Activated CD4-positive, alpha-beta T cell treated with anti-CD3 and anti-CD28 coated beads, Interleukin-10, Interleukin-2, amounts not matched to agents 100 ng/mL and 50 ng/mL, durations not matched to agents 16 hours and 8 hours (primary cell): ENCODE data around the gene NAB1.
"Not testable (repeated sequence)": the region's sequence is repeated elsewhere in the genome, so short reads cannot be mapped to it uniquely, and the experiment has no call there.

ENCODE experiments used
- DNase-seq: peaks from one replicate; pipeline ENCODE4 v3.0.0-alpha.2; 2020

Gene NAB1, protein sequence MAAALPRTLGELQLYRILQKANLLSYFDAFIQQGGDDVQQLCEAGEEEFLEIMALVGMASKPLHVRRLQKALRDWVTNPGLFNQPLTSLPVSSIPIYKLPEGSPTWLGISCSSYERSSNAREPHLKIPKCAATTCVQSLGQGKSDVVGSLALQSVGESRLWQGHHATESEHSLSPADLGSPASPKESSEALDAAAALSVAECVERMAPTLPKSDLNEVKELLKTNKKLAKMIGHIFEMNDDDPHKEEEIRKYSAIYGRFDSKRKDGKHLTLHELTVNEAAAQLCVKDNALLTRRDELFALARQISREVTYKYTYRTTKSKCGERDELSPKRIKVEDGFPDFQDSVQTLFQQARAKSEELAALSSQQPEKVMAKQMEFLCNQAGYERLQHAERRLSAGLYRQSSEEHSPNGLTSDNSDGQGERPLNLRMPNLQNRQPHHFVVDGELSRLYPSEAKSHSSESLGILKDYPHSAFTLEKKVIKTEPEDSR

DNA sequence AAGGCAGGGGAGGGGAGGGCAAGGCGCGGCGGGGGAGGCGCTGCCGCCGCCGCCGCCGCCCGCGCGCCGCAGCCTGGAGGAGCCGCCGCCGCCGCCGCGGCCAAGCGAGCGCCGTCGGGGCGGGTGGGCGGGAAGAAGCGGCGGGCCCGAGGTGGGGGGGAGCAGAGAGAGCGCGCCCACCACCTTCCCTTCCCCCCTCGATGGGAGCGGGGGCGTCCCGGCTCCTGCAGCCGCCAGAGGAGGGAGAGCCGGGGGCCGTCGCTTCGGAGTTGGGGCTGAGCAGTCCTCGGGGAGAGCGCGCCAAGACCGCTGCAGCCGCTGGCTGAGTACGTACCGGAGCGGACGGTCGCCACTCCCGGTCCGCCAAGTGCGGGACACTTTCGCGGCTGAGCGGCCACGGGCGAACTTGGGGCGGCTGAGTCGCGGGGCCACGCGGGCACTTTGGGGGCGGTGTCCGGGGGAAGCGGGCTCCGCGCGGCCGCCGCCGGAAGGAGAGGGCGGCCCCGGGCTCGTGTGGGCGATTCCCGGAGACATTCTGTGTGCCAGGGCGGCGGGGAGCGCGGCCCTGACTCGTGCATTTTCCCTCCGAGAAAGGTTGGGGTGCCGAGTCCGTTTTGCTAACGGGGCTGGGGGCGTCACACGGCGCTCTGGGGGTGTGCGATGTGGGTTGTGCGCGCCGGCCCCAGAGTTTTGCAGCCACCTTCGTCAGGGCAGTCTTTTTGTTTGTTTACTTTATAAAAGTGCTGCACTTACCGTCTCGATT, at the start of gene NAB1:
TSS of gene NAB1 (plus strand) at position 49 of the 763 bp plus-strand sequence. CDS start 10,094 bp downstream, outside the sequence.
- DNase-seq, result peak; percentile 57

GRCh38 chr2:190599546-190600220, 49.2 kb upstream of the NAB1 start:
- no peak for DNase-seq

DNA sequence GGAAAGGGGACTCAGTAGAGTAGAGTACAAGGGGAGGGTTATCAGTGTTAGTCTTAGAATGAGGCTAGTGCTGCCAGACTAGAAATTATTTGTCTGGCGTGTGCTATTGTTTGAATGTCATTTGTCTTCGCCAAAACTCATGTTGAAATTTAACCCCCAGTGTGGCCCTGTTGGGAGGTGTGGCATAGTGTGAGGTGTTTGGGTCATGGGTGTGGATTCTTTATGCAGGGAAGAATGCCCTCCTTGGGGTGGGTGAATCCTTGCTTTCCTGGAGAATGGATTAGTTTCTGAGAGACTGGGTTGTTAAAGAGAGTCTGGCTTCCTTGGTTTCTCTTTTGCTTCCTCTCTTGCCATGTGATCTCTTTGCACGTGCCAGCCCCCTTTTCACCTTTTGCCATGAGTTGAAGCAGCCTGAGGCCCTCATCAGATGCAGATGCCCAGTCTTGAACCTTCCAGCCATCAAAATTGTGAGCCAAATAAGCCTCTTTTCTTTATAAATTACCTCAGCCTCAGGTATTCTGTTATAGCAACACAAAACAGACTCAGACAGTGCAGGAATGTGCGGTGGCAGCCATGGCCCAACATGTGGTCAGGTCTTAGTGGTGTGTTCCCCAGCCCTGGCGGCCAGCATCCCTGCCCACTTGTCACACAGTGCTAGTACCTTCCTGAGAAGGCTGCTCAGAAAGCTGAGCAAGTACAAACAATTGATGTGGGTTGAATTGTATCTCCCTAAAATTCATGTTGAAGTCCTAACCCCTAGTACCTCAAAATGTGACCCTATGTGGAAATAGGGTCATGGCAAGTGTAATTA, 48.4 kb upstream of the NAB1 start:
- no peak for DNase-seq

DNA sequence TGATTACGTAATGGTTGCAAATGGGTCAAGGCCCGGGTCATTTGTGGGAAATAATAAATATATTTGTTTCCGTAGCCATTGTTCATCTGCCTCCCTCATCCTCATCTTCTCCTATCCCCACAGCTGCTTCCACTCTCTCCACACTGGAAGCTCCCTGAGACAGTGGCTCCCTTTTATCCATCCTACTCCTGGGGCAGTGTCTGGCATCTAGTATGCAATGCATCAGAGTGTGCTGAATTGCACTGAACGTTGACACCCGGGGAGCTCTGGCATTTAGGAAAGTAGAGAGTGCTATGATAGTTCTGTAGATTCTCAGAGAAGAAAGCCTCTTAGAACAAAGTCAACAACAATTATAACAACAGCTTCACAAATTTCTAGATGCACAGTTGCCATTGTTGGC, 45.5 kb upstream of the NAB1 start:
- no peak for DNase-seq

- DNase-seq, result no peak
Measured at GRCh38 chr2:190607014-190607597, 41.8 kb upstream of the NAB1 start.

DNA sequence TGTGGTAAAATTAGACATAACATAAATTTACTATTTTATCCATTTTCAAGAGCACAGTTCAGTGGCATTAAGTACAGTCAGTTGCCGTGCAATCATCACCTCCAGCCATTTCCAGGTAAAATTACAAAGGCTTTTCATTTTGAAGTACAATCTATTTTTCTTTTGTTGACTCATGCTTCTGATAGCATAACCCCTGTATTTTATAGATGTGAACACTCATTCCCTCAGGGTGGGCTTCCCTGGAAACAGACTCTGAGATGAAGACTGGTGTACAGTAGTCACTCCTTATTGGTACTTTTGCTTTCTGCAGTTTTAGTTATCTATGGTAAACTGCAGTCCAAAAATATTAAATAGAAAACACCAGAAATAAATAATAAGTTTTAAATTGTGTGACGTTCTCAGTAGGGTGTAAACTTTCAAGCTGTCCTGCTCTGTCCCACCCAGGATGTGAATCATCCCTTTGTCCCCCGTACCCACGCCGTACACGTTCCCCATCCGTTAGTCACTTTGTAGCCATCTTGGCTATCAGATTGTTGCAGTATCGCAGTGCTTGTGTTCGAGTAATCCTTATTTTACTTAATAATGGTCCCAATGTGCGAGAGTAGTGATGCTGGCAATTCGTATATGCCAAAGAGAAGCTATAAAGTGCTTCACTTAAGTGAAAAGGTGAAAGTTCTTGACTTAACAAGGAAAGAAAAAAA, 41.1 kb upstream of the NAB1 start:
- no peak for DNase-seq

- DNase-seq, result not testable (repeated sequence)
Measured at GRCh38 chr2:190608863-190609262, 40.0 kb upstream of the NAB1 start.

GRCh38 chr2:190609397-190609796, 39.5 kb upstream of the NAB1 start:
- DNase-seq, result not testable (repeated sequence)

GRCh38 chr2:190610528-190610927, 38.4 kb upstream of the NAB1 start:
- DNase-seq, result not testable (repeated sequence)

DNA sequence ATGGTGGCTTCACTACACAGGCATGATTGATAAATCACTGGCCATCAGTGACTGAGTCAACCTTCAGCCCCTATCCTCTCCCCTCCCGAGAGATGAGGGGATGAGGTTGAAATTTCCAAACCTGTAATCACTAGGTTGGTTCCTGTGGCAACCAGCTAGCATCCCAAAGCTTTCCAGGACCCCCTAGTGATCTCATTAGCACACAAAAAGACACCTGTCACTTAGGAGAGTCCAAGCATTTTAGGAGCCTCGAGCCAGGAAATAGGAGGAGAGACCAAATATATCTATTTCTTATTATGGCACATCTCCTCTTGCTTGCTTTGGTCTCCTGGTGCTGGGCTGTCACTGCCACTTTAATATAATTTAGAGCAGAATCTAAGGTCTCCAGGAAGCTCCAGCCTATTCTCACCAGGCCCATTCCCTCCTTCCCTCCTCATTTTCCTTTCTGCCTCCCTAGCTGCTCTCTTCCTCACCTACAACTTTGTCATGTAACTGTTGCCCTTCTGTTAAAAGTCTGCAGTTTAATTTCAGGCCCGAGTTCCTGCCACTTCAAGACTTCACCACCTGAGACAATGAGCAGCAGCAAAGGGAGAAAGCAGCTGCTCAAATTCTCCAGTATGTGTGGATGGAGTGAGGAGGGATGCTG, 33.2 kb upstream of the NAB1 start:
- DNase-seq, result no peak

DNA sequence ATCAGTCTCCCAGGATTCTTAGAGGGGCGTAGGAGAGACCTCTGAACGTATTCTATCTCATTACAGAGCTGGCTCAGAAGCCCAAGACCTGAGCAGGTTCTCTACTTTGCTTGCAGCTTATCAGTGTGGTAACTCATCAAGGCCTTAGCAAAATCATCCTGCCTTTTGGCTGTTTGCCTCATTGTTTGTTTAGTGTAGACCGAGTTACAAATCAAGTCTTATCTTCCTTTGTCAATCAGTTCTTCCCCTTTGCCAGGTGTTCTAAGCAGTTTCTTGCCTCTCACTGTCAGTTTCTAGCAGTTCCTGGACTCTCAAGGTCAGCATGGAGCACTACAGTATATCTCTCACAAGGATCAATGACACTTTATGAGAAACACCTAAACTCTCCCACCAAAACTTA, 30.9 kb upstream of the NAB1 start:
- DNase-seq, result no peak

DNA sequence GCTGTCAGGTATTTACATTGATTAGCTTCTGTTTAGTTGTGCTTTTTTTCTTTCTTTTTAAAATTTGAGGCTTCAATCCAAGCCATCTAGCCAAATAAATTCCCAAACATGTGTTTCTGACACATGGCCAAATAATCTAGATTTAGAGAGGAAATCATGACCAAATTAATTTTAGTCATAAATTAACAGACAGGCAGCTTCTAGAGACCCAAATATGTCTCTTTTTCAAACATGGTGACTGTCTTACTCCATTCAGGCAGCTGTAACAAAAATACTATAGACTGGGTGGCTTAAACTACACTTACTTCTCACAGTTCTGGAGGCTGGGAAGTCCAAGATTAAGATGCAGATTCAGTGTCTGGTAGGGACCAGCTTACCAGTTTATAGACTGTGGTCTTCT, 23.2 kb upstream of the NAB1 start:
- no peak for DNase-seq

GRCh38 chr2:190626641-190627210, 22.2 kb upstream of the NAB1 start:
- no peak for DNase-seq

DNA sequence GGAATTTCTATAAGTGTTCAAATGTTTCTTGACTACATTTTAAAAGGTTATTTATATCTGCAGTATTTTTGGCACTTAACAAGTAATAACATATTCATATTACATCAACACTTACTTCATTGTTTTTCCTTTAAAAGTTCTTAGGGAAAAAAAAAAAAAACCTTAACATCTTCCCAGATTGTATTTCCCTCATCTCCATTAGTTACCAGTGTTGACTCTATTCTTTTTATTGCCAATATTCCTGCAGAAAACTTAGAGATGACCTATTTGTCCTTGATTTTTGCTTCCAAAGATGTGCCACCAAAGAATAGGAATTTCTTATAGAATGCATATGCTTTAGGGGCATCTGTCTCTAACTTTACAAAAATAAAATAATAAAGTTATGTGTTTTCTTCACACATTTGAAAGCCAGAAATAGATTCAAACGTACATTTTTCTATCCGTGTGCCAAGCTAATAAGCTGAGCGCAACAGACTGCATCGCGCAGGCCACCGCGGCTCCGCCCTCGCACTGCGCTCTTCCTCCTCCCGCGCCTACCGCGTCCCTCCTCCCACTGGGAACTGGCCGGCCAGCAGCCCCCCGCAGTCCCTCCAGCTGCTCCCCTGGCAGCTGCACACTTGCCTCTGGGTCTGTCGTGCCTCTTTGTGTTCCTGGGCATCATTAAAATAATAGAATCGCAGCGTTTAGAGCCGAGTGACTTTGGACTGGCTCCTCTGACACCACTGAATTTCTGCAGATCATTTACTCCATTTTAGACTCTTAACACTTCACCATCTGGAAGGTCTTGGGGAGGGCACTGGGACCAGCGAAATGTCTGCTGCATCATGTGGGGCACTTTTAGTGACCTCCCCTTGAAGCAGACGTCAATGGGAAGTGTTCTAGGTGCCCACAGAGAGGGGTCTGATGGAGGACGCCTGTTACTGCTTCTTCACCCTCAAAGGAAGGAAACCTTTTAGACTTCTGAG, 21.2 kb upstream of the NAB1 start:
- DNase-seq, result peak; percentile 10

DNA sequence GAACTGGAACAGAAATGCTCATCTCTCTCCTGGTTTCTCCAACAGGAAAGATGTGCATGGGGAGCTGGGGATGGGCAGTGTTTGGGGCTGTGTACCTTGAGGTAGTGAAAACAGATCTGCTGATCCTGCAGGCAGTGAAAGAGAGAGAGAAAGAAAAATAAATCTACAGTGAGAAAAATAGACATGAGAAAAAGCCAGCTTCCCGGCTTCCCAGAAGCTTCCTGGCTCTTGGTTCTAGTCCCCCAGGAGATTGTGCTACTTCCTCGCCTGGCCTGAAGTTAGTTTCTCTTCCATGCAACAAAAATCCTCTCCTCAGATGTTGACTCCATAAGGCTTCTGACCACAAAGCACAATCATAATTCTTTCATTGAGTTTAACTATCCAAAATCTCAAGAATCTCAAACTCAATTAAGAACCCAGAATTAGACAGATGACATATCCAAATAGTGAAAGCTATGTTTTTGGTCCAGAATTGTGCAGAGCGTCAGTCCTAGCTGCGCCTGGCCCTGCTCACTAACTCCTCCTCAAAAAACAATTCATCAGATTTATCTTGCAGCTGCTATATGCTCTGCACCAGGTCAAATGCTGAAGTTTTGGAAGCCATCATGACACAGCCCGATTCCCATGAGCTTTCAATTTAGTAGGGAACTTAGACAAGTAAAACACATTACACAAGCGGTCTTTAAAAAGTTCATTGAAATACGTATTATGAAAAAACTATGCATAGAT, 20.1 kb upstream of the NAB1 start:
- DNase-seq, result no peak

DNA sequence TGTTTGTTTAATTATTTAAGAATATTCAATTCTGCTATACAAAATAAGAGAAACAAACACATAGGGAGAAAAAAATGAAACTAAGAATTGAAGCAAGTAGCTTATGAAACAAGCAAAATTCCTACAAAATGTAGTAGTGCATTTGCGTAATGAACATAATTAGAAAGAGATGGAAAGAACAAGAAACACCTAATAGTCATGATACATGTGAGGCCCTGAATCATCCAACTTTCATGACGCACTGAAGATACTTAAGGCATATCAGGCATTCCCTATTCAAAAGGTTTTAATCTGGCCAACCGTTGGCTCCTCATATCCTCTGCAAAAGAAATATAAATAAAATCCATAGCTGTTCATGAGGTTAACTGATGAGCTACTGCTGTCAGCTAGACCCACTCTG, 14.5 kb upstream of the NAB1 start:
- DNase-seq, result no peak

GRCh38 chr2:190635781-190636180, 13.1 kb upstream of the NAB1 start:
- DNase-seq, result peak; percentile 12

DNA sequence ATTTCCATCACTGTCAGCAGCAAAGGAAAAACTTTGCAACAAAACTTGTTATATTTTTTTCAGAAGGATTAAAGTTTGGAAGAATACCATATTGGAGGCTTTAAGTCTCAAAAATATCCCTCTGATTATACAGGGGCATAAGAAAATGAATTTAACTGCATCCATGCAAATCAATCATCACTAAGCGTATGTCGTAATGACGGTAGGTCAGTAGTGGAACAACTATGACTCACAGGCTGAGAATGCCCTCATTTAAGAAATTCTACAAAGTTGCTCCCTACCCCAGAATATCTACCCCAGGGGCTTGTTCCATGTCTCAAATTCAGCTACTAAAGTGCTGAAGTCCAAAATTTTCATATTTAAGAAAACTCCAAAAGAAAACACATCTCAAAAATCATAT, 12.5 kb upstream of the NAB1 start:
- DNase-seq, result no peak

DNA sequence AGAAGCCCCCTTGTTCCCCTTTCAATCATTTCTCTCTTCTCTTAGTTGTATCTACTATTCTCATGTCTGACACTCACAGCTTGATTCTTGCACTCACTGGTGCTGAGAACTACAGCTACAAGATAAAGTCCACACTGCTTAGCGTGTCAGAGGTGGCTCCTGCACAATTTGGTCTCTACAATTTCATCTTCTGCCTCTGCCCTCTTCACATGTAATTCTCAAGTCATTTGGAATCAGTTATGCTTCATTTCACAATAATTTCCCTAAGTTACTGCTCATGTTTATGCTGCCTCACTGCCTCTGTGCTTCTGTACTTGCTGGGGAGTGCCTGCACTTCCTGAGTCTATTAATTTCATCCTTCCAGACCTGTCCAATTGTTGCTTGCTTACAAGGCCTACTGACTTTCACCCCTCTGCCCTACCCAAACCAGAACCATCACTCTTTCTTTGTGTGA, 11.6 kb upstream of the NAB1 start:
- DNase-seq, result no peak
